Measurements from ENCODE around the gene ANKS1B. TPM values are rescaled to one million over a fixed set of nuclear protein-coding genes. Genes with fewer than 3 reads are reported as not detected.

ANKS1B gene
- total and polyA plus RNA-seq, 4 donors: 0.03 to 3.4 (median 0.53) TPM

DNA sequence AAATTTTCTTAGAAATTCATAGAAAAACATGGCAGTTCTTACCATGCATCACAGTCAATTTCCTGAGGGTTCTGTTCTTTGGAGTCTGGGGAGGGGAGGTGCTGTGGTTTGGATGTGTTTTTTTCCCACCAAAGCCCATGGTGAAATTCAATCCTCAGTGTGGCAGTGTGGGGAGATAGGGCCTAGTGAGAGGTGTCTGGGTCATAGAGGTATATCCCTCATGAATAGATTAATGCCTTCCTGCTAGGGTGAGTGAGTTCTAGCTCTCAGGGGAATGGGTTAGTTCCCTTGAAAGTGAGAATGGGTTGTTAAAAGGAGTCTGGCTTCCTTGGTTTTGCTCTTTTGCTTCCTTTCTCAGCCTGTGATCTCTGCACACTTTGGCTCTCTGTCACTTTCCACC is 1061.9 kb downstream of the ANKS1B start:
- TF ChIP-seq GABPA (IDR thresholded peaks at IDR 0.05 in 1 of 2, conservative IDR thresholded peaks at IDR 0.05 in 1 of 2) (no peak), NR2F2 (IDR thresholded peaks at IDR 0.05) (no peak), JUND (IDR thresholded peaks at IDR 0.05) (no peak), HNF4A (conservative IDR thresholded peaks at IDR 0.05) (no peak), YY1 (IDR thresholded peaks at IDR 0.05) (no peak), HNF4G (IDR thresholded peaks at IDR 0.05) (no peak), EGR1 (IDR thresholded peaks at IDR 0.05; ENCODE audit: low read depth in 2 of 2) (no peak), ZBTB33 (IDR thresholded peaks at IDR 0.05) (no peak), FOXA1 (IDR thresholded peaks at IDR 0.05) (no peak), FOXA2 (IDR thresholded peaks at IDR 0.05) (no peak), ATF3 (IDR thresholded peaks at IDR 0.05) (no peak), RXRA (IDR thresholded peaks at IDR 0.05) (no peak), SP1 (IDR thresholded peaks at IDR 0.05) (no peak), RAD21 (IDR thresholded peaks at IDR 0.05) (no peak), TAF1 (conservative IDR thresholded peaks at IDR 0.05) (no peak)
- TF ChIP-seq, protein P1, sequence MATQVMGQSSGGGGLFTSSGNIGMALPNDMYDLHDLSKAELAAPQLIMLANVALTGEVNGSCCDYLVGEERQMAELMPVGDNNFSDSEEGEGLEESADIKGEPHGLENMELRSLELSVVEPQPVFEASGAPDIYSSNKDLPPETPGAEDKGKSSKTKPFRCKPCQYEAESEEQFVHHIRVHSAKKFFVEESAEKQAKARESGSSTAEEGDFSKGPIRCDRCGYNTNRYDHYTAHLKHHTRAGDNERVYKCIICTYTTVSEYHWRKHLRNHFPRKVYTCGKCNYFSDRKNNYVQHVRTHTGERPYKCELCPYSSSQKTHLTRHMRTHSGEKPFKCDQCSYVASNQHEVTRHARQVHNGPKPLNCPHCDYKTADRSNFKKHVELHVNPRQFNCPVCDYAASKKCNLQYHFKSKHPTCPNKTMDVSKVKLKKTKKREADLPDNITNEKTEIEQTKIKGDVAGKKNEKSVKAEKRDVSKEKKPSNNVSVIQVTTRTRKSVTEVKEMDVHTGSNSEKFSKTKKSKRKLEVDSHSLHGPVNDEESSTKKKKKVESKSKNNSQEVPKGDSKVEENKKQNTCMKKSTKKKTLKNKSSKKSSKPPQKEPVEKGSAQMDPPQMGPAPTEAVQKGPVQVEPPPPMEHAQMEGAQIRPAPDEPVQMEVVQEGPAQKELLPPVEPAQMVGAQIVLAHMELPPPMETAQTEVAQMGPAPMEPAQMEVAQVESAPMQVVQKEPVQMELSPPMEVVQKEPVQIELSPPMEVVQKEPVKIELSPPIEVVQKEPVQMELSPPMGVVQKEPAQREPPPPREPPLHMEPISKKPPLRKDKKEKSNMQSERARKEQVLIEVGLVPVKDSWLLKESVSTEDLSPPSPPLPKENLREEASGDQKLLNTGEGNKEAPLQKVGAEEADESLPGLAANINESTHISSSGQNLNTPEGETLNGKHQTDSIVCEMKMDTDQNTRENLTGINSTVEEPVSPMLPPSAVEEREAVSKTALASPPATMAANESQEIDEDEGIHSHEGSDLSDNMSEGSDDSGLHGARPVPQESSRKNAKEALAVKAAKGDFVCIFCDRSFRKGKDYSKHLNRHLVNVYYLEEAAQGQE (IDR thresholded peaks at IDR 0.05): no peak
- TF ChIP-seq, protein P2, sequence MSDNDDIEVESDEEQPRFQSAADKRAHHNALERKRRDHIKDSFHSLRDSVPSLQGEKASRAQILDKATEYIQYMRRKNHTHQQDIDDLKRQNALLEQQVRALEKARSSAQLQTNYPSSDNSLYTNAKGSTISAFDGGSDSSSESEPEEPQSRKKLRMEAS (IDR thresholded peaks at IDR 0.05): no peak
- TF ChIP-seq, protein P3, sequence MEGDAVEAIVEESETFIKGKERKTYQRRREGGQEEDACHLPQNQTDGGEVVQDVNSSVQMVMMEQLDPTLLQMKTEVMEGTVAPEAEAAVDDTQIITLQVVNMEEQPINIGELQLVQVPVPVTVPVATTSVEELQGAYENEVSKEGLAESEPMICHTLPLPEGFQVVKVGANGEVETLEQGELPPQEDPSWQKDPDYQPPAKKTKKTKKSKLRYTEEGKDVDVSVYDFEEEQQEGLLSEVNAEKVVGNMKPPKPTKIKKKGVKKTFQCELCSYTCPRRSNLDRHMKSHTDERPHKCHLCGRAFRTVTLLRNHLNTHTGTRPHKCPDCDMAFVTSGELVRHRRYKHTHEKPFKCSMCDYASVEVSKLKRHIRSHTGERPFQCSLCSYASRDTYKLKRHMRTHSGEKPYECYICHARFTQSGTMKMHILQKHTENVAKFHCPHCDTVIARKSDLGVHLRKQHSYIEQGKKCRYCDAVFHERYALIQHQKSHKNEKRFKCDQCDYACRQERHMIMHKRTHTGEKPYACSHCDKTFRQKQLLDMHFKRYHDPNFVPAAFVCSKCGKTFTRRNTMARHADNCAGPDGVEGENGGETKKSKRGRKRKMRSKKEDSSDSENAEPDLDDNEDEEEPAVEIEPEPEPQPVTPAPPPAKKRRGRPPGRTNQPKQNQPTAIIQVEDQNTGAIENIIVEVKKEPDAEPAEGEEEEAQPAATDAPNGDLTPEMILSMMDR (IDR thresholded peaks at IDR 0.05; ENCODE audit: low read depth, low read length, missing input control): no peak
- Histone ChIP-seq H3K27ac (ENCODE audit: low read depth in 1 of 2, low read length in 2 of 2) (no peak overlapping the region), H3K36me3 (ENCODE audit: control insufficient read depth in 4 of 4, insufficient read depth in 3 of 4, low read depth in 1 of 4, low read length in 3 of 4) (no peaks in the 10 kb centered on the region), H3K4me1 (ENCODE audit: control insufficient read depth in 4 of 4, insufficient read depth in 4 of 4, low read length in 3 of 4) (no peaks in the 10 kb centered on the region), H3K9ac (ENCODE audit: low read depth in 1 of 2, low read length in 2 of 2) (no peak overlapping the region), H3K27me3 (ENCODE audit: control insufficient read depth in 4 of 4, insufficient read depth in 4 of 4, low read length in 3 of 4) (peaks cover 0 to 2% (median 0%) of the 10 kb centered on the region in 4 donors), H3K4me3 (ENCODE audit: low read depth in 1 of 3, low read length in 3 of 3) (no peak overlapping the region), H3K9me3 (ENCODE audit: control insufficient read depth in 4 of 4, low read length in 3 of 4) (no peaks in the 10 kb centered on the region)
- DNase-seq (ENCODE audit: low spot score): no peak
